Putamen (tissue), 1 donor: Measurements from ENCODE around the gene LPCAT1.
"Not testable (repeated sequence)": the region's sequence is repeated elsewhere in the genome, so short reads cannot be mapped to it uniquely, and the experiment has no call there.

ENCODE experiments used
- DNase-seq: peaks from one replicate; pipeline ENCODE4 v3.0.0-alpha.2; 2016; ENCODE audit warnings: low spot score

Gene LPCAT1

DNA sequence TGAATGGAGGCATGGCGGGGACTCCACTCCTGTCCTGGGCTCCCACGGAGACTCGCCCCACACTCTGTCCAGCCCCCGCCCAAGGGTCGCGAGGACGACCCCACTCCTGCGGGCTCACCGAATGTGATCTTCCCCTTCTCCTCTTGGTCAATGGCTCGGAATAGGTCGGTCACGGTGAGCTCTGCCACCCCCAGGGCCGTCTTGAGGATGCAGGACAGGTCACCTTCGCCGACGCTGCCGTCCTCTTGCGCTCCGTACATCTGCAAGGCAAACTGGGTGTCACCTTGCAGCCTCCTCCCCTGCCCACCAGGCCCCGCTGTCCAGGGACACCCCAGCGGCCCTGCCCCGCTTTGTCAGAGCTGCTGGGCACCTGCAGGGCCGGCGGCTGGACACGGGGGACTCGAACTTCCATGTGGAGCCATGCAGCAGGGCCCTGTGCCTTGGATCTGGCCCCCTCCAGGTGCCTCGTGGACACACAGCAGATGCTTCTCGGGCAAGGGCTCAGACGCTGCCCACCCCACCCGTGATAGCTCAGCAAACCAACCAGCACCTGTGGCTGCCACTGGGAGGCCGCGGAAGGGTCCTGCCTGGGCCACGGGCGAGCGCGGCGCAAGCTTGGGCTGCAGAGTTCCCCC, 57.0 kb downstream of the LPCAT1 start:
- no peak for DNase-seq

DNA sequence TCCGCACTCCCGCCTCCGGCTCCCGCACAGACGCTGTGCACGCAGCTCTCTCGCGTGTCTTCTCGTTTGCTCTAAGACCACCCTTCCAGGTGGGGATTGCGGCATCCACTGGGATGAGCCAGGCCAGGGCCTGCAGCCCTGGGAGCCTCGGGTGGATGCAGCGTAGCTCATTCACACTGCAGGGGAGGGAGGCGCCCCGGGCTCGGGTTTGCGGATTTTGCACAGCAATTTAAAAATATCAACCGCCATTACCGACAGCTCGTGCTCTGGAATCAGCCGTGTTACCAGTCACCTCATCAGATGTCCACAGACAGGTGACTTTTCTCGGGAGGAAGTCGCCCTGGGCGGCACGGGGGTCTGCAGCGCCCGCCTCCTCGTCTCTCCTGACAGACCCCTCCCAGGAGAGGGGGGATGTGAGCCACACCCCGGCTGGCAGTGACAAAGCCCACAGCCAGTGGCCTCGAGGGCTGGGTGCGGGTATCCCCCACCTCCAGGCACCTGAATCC, 57.7 kb downstream of the LPCAT1 start:
- DNase-seq, result no peak

DNA sequence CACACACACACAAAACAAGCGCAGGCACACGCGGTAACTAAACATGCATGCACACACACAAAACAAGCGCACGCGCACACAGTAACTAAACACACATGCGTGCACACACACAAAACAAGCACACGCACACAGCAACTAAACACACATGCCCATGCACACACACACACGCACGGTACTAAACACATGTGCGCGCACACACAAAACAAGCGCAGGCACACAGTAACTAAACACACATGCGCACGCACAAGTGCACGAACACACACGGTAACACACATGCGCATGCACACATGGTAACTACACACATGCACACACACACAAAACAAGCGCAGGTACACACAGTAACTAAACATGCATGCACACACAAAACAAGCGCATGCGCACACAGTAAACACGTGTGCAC, 58.6 kb downstream of the LPCAT1 start:
- DNase-seq, result no peak

DNA sequence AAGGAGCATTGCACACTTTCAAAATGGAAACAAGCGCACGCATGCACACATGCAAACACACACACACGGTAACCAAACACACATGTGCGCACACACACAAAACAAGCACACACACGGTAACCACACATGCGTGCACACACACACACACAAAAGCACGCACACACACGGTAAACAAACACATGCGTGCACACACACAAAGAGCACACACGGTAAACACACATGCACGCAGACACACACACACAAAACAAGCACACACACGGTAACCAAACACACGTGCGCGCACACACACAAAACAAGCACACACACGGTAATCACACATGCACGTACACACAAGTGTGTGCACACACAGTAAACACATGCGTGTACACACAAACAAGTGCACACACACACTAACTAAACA, 59.2 kb downstream of the LPCAT1 start:
- DNase-seq, result no peak

DNA sequence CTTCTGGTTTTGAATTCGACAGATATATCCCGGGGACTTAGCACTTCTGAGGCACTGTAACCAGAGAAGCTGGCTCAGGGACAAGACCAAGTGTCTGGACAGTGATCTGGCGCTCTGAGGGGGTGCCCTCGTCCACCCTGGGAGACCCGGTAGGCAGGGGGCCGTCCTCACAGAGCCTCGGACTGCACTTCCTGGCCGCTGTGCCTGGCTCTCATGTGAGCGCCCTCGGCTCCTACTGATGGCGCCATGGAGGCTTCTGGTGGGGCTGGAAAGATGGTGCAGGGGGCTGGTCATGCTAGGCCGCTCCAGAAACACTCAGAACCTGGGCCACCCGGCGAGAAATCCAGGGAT, 59.7 kb downstream of the LPCAT1 start:
- no peak for DNase-seq

DNA sequence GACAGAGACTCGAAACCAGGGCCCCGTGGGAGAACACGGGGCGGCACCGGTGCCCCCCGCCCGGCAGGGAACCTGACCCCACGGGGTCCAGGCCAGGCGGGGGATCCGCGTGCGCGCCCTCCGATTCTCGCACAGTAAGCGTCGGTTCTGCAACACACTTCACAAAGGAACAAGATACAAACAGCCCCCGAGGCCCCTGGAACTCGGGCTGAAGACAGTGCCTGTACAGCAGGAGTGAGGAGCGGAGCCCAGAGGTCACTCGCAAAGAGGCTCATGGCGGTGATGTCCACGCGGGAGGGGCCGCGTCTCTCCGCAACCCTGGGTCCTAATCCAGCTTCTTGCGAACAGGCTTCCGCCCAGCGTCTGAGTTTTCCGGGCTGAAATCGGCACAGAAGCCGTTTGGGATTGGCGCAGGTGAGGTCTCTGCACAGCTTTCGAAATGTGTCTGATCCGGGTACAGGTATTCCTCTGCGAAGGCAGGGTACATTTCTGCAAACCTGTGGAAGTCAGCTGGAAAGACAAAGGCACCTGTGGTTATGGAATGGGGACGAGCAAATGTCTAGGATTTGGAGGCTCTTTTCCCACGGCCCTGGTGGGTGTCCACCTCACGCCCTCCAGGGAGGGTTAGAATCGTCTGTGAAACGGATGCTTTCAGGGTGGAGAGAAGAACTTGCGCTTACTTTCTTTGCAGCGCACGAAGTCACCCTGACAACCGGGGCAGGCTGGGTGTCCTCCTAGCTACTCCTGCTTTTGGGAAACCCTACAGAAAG, 60.2 kb downstream of the LPCAT1 start:
- DNase-seq, result no peak

DNA sequence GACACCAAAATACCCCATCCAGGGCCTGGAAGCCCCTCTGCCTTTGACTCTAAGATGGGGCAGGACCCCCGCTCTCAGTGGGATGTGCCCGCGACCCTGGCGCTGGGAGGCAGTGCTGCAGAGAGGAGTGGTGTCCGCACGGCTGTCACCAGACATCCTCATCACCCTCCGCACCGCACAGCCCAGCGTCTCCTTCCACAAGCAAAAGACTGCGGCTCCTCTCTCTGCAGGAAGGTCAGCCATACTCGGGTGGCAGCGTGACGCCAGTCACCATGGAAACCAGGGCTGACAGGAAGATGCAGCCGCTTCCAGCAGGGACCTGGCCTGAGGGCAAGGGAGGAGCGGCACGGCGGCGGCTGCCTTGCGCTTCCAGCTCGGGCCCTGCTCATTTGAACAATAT, 61.4 kb downstream of the LPCAT1 start:
- no peak for DNase-seq

DNA sequence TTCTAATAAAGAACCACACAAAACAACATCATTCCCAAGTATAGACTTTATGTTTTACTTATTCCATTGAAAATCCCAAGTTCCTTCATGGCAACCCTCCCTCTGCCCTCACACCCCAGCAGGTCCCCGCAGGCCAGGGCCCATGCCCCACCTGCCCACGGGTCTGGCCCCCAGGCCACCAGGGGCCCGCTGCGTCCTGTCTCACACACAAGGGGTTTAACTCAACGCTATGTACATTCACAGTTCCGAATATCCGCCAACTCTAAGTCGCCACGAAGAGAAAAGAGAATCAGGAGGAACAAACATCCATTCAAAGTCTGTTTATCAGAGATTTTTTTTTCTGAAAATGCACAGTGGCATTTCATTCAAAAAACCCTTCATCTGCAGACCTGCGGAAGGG, 62.4 kb downstream of the LPCAT1 start:
- no peak for DNase-seq

DNA sequence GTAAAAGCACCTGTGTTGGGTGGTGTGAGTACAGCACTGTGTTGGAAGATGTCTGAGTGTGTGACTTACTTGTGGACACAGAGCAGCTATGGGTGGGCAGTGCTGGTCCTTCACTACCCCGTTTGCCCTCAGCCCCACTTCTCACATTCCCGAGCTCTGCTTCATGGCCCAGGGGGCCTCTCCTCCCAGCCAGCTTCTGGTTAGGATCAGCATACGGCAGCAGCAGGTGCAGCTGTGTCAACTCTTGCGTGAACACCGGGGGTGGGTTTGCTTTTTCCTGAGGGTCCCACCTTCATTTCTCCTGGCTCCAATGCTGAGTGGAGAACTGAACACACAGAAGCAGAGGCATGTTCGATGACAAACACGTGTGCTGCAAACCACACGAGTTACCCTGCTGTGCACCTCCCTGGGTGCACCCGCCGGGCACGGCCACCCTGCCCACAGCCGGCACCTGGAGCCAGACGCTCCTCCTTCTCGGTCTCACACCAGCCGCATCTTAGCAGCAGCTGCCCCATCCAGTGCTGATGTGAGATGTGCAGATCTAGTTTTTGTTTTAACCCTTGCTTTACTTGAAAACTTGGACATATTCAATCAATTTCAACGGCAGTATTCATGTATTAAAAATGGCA, 63.6 kb downstream of the LPCAT1 start:
- DNase-seq, result no peak

DNA sequence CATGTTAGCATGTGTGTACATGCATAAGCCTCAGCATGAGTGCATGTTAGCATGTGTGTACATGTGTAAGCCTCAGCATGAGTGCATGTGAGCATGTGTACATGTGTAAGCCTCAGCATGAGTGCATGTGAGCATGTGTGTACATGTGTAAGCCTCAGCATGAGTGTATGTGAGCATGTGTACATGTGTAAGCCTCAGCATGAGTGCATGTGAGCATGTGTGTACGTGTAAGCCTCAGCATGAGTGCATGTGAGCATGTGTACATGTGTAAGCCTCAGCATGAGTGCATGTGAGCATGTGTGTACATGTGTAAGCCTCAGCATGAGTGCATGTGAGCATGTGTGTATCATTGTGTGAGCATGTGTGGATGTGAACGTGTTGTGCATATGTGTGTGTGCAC, 64.3 kb downstream of the LPCAT1 start:
- not testable (repeated sequence) for DNase-seq

DNA sequence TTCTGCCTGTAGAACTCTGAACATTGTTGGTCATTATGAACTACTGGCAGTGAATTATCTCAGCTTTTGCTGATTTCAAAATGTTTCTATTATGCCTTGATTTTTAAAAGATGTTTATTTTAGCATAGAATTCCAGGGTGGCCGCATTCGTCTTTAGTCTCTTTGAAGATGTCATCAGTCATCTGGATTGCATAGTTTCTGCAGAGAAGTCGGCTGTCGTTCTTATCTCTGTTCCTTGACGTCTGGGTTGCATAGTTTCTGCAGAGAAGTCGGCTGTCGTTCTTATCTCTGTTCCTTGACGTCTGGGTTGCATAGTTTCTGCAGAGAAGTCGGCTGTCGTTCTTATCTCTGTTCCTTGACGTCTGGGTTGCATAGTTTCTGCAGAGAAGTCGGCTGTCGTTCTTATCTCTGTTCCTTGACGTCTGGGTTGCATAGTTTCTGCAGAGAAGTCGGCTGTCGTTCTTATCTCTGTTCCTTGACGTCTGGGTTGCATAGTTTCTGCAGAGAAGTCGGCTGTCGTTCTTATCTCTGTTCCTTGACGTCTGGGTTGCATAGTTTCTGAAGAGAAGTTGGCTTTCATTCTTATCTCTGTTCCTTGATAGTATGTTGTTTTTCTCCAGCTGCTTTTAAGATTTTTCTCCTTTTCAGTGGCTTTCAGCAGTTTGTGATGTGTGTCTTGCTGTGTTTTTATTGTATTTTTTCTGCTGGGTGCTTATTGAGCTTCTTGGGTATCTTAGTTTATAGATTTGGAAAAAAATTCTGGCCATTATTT, 67.5 kb downstream of the LPCAT1 start:
- not testable (repeated sequence) for DNase-seq

DNA sequence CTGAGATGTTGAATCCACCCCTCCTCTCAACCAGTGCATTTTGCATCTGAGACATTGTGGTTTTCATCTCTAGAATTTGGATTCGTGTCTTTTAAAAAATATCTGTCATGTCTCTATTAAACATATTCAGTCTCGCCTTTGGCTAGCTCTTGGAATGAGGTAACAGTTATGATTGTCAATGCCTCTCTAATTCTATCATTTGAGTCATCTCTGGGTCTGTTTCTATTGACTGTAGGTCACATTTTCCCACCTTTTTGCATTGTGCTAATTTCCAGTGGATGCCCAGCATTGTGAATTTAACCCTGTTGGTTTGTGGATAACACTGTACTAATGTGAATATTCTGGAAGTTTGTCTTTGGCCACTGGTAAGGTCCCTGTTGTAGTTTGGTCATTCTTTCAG, 70.1 kb downstream of the LPCAT1 start:
- DNase-seq, result no peak

DNA sequence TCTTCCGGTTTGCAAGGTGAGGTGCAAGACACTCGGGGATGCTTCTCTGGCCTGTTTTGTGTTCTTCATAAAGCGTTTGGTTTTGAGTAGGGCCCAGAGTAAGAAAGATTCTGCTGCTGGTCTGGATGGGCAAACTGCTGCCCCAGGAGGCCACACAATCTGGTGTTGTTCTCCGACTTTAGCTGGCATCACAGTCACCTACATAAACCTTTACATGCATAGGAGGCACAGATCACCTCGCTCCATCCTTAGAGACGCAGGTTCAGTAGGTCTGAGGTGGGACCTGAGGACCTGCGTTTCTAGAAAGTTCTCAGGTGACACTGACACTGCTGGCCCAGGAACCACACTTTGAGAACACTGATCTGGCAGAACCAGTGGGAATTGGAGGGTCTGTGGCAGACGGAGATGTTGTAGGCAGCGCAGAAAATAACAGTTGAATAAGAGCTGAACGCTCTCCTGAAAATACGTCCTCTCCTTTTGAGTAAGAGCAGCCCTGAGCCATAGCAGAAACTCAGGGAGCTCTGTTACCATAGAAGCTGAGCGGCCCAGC, 74.6 kb downstream of the LPCAT1 start:
- DNase-seq, result no peak

DNA sequence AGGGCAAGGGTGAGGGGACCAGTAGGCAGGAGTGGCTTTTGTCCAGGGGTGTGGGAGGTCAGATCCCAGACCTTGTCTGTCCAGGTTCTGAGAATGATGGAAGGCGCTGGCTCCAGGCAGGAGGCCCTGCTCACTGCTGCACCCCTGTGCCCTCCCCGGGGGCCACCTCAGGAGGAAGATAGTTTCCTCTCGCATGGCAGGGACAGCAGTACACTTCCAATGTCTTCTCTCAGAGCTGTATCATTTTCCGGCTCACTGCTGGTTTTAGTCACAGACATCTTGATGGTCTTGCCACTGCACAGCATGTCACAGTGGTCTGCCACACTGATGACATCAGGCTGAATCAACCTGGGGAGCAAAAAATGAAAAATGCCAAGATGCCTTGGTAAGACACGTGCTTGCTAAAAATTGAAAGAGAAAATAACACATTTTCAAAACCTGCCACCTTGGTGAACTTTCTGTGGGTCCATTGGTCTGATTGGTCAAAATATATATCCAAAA, 75.2 kb downstream of the LPCAT1 start:
- DNase-seq, result no peak

DNA sequence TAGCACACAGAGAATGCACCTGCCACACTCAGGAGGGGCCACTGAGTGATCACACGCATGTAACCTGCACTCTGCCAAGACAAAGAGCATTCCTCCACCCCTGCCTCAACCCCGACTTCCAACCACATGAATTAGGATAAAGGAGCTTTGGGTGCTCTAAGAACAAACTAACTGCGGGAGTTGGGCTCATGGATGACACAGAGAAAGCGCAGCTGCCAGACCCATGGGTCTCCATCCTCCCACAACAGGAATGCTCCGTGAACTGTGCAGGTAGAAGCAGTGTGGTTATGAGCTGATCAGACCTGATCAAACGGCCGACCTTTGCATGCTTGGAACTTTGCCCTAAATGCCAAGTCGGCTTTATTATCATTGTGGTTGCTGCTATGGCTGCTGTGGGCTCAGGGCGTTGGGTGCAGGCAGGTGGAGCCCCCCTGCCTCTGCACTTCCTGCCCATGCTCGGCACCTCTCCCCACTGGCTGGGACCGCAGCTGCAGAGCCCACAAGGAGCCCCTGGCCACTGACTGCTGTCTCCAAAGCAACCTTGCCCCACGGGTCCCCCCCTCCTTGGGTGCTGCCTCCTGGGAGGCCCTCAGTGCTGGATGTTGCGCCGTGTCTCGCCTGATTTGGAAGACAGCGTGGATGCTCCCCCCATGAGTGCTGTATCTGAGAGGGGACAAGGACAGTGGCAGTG, 75.9 kb downstream of the LPCAT1 start:
- no peak for DNase-seq

DNA sequence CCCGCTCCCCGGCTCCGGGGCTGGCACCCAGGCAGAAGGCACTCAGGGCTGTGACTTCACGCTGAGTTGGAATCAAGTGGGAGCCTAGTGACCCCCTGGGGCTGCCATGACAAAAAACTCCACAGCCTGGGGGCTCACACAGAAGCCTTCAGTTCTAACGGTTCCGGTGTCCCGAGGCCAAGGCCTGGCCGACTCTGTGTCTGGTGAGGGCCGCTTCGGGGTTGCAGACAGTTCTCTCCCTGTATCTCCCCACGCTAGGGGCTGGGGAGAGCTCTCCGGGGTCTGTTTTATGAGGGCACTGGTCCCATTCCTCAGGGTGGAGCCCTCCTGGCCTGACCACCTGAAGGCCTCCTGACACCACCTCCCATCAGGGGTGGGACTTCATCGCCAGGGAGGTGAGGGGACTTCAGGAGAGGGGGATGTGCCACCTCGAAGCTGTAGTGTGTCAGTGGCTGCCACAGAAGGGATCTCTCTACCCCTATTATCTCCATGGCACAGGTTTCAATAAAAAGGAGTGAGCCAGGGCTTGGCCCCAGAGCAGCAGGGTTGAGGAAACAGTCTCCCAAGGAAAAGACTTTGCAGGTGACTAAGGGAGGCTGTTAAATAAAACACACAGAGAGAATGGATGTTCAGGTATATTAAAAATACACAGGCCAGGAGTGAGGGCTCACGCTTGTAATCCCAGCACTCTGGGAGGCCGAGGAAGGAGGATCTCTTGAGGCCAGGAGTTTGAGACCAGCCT, 77.0 kb downstream of the LPCAT1 start:
- no peak for DNase-seq

DNA sequence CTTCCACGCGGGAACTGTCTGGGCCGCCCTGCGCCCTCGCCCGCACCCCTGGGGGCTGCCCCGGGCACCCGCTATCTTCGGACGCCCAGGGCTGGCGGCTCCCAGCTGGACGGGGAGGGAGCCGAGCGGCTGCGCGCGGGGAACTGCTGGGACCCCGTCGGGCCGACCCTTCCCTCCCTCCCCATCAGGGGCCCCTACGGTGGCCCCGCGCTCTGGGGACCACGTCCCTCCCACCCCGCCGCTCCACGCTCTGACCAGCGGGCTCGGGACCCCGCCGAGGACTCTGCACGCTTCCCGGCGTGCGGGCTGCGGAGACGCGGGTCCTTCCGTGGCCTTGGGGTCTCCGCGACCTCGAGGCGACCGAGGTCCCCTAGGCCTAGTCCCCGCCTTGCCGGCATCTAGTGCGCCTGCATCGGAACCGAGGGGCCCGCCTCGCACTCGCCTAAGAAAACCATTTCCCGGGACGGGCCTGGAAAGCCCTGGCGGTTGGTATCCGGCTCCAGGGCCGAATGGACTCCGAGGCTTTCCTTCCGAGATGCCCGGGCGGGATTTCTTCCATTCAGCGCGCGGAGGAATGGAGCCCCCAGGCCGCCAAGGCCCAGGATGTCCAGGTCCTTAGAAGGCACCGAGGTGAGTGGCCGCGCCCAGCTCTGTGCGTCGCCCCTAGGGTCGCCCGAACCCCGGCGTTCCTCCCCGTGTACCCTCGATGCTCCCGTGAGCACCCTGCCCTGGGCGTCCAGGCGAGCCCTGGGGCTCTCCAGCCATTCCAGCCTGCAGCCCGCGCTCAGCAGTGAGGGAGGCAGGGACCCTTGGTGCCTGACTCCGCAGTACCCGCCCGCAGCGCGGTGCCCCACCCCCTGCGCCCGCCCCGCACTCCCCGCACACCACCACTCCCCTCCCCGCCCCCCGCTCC, 77.8 kb downstream of the LPCAT1 start:
- no peak for DNase-seq

DNA sequence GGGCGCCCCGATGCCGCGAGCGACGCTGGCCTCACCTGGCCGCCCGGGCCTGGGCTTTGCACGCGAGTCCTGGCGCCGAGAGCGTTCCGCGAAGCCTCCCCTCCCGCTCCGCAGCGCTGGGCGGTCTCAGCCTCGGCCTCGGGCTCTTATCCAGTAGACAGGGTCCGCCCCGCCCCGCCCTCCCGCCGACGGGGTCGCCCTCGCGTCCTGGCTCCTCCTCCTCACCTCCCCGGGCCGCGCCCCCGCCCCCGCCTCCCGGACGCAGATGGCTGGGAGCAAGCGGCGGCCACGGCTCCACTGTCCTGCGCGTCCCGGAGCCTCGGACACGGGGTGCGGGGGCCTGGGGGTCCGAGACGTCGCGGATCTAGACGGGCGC, 78.5 kb downstream of the LPCAT1 start, which contains the start of gene SLC6A3:
TSS of gene SLC6A3 (minus strand) at position 128 of the 376 bp plus-strand sequence. CDS start 2,243 bp downstream, outside the sequence.
- no peak for DNase-seq

DNA sequence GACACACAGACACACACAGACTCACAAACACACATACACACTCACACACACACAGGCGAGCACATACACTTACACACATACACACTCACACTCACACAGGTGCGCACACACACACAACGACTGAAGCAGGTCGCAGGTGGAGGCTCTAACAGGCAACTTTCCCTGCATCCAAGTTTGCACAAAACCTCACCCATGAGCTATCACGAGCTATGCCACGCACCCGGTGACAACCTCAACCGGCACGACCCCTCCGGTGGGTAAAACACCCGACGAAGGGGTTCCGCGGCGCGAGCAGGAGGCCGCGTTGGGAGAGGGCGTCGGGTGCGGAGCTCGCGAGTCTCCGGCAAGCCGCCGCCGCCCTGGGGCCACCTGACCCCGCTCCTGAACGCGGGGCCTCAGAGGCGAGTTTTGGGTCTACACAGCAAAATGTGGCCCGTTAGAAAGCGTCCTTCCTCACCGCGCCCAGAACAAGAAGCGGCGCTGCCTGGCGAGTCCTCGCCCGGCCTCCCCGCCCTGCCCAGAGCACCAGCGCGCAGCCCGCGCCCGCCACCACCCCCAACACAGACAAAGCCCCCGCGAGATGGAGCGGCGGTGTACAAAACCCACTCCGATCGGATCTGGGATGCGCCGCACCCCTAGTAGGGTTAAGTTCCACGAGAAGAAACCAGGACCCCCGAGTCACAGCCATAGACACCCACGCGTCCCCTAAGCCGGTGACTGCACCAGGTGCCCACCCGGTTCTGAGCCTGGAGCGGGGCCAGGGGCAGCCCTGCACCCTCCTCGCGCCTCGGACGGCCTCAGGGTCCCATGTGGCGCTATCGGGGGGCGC, 79.2 kb downstream of the LPCAT1 start:
- no peak for DNase-seq
